Measurements from ENCODE around the gene ERI3. TPM values are rescaled to one million over a fixed set of nuclear protein-coding genes. Genes with fewer than 3 reads are reported as not detected.

The ERI3 gene
- total and polyA plus RNA-seq, 10 of the 15 experiments (the other 5 are each of a cell fraction or from before 2014, with no cell fraction given) = 20.6 to 90.4 (median 41.2) TPM

DNA sequence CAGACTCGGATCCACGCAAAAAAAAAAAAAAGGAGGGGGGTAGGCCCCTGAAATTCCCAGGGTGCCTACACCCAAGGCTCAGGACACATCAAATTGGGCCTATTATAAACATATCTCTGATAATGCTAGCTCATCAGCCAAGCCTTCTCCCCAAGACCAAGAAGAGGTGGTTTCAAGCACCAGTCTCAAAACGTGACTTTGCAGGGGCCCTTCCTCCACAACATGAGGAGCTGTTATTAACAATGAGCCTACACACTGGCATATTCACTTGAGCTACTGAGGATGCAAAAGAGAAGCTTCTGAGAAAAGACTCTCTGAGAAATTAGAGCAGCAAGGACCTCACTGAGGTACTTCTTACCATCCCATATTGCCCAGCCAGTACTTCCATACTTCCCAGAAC lies 32.7 kb downstream of the ERI3 start:
- intact Hi-C loops (cut with micrococcal nuclease; ENCODE audit: unreplicated experiment) (no loop called here), in situ Hi-C loops (cut with MboI) (no loop called here)
- Histone ChIP-seq H3K4me1 (ENCODE audit: control insufficient read depth, insufficient read depth, low read length) (no peaks in the 10 kb centered on the region), H3K4me2 (ENCODE audit: control insufficient read depth, insufficient read depth) (no peak overlapping the region), H3K4me3 (no peak overlapping the region), H3K27ac (ENCODE audit: control insufficient read depth, insufficient read depth) (no peak overlapping the region), H3K36me3 (ENCODE audit: control insufficient read depth in 2 of 2, insufficient read depth in 2 of 2, low read length in 1 of 2) (peaks cover 7 to 11% of the 10 kb centered on the region in 2 experiments; a peak in 3 of 4 replicates), H3K27me3 (replicated peaks in 1 of 2; ENCODE audit: control insufficient read depth in 2 of 2, insufficient read depth in 2 of 2, low read length in 1 of 2) (no peaks in the 10 kb centered on the region), H2AFZ (ENCODE audit: control insufficient read depth, low read depth, low read length) (no peak overlapping the region), H3K79me2 (ENCODE audit: control insufficient read depth, insufficient read depth, low read length) (no peaks in the 10 kb centered on the region), H3K9me3 (replicated peaks; ENCODE audit: control insufficient read depth, insufficient read depth, low read length) (no peaks in the 10 kb centered on the region), H3K9ac (ENCODE audit: control insufficient read depth, insufficient read depth, low read length) (no peak overlapping the region), H4K20me1 (ENCODE audit: control insufficient read depth, insufficient read depth) (no peaks in the 10 kb centered on the region)
- FAIRE-seq (no peak), ATAC-seq (no peak), DNase-seq (ENCODE audit: low read depth, low spot score) (no peak)
- ChIA-PET RAD21 (ENCODE audit: unreplicated experiment) (interaction anchor here (0.6 to 2.4 kb wide), 2 partner anchors 105 to 190 kb away, joined by 3 to 7 read pairs; no protein-coding TSS in a partner anchor), CTCF (interaction anchor here (1.0 to 4.2 kb wide), 3 partner anchors 9 to 105 kb away, joined by 3 to 24 read pairs (median 5); no protein-coding TSS in a partner anchor), SMC1A (ENCODE audit: uncharacterized antibody, unreplicated experiment) (no interaction called here), POLR2A (interaction anchor here (0.6 to 1.3 kb wide), 3 partner anchors 107 to 639 kb away, joined by 3 to 5 read pairs (median 3); no protein-coding TSS in a partner anchor)
- 47% methylated on average over 1 of the region's 3 CpGs for WGBS (ENCODE audit: insufficient coverage, insufficient replicate concordance, low lambda C conversion rate, missing lambda C conversion rate)
- no TSS peak for BruUV-seq (replicated peaks)
- no peak for TF ChIP-seq PML (IDR thresholded peaks at IDR 0.05; ENCODE audit: low read length)
- TF ChIP-seq NBN (IDR thresholded peaks at IDR 0.05) = no peak
- no peak for TF ChIP-seq MLLT1 (IDR thresholded peaks at IDR 0.05)
- no peak for TF ChIP-seq ZBTB4 (CRISPR knock-in tag; IDR thresholded peaks at IDR 0.05)
- no peak for TF ChIP-seq NFYA (IDR thresholded peaks at IDR 0.05; ENCODE audit: borderline replicate concordance, low read depth, low read length)
- no peak for TF ChIP-seq POLR2A (IDR thresholded peaks at IDR 0.05; ENCODE audit: low read depth, low read length)
- no peak for TF ChIP-seq STAT3 (IDR thresholded peaks at IDR 0.05; ENCODE audit: low read depth, low read length)
- TF ChIP-seq PRDM15 (CRISPR knock-in tag; IDR thresholded peaks at IDR 0.05) = no peak
- no peak for TF ChIP-seq LARP7 (IDR thresholded peaks at IDR 0.05)
- no peak for TF ChIP-seq RB1 (IDR thresholded peaks at IDR 0.05; ENCODE audit: borderline replicate concordance)
- TF ChIP-seq CBX3 (IDR thresholded peaks at IDR 0.05; ENCODE audit: borderline replicate concordance, low read depth) = no peak
- no peak for TF ChIP-seq BHLHE40 (IDR thresholded peaks at IDR 0.05; ENCODE audit: borderline replicate concordance in 1 of 2, low read depth in 2 of 2, low read length in 1 of 2)
- no peak for TF ChIP-seq BCL3 (IDR thresholded peaks at IDR 0.05; ENCODE audit: borderline replicate concordance, insufficient read depth, low read depth, low read length, poor library complexity, severe bottlenecking)
- TF ChIP-seq ATF7 (IDR thresholded peaks at IDR 0.05; ENCODE audit: low read depth) = no peak
- TF ChIP-seq SMAD5 (IDR thresholded peaks at IDR 0.05; ENCODE audit: low read depth) = no peak
- TF ChIP-seq RELA (IDR thresholded peaks at IDR 0.05; ENCODE audit: borderline replicate concordance, partially characterized antibody) = no peak

All from GM12878 (cell line).